ENCODE data around the gene MEA1.

DNA sequence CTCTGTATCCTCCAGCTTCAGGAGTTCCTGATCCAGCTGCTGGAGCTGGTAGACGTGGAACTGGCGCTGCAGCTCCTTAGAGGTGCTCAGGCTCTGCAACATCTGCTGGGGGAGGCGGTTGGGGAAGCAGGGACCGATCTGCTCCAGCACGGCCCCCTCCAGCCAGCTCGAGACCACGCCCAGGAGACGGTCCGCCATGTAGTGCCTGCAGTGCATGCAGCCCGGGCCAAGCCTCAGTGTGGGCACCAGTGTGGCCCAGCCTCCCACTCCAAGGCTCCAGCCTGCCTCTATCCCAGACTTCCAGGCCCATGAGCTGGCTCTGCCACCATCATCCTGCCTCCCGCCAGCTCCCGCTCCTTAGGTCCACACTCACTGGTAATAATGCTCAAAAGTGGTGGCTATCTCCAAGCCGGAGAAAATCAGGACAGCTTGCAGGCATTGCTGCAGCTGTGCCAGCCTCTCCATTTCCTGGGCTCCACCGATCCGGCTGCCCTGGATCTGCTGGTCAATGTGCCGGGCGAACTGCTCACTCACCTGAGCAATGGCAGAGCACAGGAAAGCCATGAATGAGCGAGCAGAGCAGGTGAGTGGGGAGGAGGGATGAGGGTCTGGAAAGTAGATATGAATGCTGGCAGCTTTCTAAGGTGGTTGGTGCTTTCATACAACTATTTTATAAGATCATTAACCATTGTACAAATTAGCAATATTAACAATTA is 27.0 kb upstream of the MEA1 start:
- no peak for TF ChIP-seq EZH2phosphoT487 (IDR thresholded peaks at IDR 0.05; ENCODE audit: low read depth)
- TF ChIP-seq, protein P1, sequence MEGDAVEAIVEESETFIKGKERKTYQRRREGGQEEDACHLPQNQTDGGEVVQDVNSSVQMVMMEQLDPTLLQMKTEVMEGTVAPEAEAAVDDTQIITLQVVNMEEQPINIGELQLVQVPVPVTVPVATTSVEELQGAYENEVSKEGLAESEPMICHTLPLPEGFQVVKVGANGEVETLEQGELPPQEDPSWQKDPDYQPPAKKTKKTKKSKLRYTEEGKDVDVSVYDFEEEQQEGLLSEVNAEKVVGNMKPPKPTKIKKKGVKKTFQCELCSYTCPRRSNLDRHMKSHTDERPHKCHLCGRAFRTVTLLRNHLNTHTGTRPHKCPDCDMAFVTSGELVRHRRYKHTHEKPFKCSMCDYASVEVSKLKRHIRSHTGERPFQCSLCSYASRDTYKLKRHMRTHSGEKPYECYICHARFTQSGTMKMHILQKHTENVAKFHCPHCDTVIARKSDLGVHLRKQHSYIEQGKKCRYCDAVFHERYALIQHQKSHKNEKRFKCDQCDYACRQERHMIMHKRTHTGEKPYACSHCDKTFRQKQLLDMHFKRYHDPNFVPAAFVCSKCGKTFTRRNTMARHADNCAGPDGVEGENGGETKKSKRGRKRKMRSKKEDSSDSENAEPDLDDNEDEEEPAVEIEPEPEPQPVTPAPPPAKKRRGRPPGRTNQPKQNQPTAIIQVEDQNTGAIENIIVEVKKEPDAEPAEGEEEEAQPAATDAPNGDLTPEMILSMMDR (IDR thresholded peaks at IDR 0.05; ENCODE audit: low read depth, low read length): no peak
